Loucy (cell line): ENCODE results near the gene GDF2.

Experiments
- H2AFZ ChIP-seq: fragments of 200-600 bp; sonication (generic); 2 replicates; pipeline ENCODE4 v1.6.0; 2016; ENCODE audit warnings: antibody characterized with exemption, mild to moderate bottlenecking, low read length, moderate library complexity
- H3F3A ChIP-seq: fragments of 200-600 bp; 2 replicates; pipeline ENCODE4 v1.6.0; 2016; ENCODE audit warnings: antibody characterized with exemption, low read depth, mild to moderate bottlenecking
- H3K27me3 ChIP-seq: fragments of 200-600 bp; sonication (generic); 2 replicates; pipeline ENCODE4 v1.6.1; 2014; ENCODE audit warnings: low read length, mild to moderate bottlenecking; ENCODE audit not compliant: insufficient read depth, poor library complexity, severe bottlenecking
- H3K36me3 ChIP-seq: fragments of 200-600 bp; sonication (generic); 2 replicates; pipeline ENCODE4 v1.6.1; 2016; ENCODE audit warnings: low read length; ENCODE audit not compliant: insufficient read depth
- H3K4me1 ChIP-seq: fragments of 200-600 bp; sonication (generic); 2 replicates; pipeline ENCODE4 v1.5.1; 2014; ENCODE audit warnings: low read length, mild to moderate bottlenecking; ENCODE audit not compliant: insufficient read depth, poor library complexity, severe bottlenecking
- H3K4me2 ChIP-seq: fragments of 200-600 bp; sonication (generic); 2 replicates; pipeline ENCODE4 v1.6.0; 2014; ENCODE audit warnings: antibody characterized with exemption, low read length, low read depth, mild to moderate bottlenecking; ENCODE audit not compliant: poor library complexity, severe bottlenecking
- H3K4me3 ChIP-seq: fragments of 200-600 bp; sonication (generic); 2 replicates; pipeline ENCODE4 v1.5.1; 2014; ENCODE audit warnings: low read length, mild to moderate bottlenecking, mixed read lengths; ENCODE audit not compliant: poor library complexity, severe bottlenecking
- H3K79me2 ChIP-seq: fragments of 200-600 bp; sonication (generic); 2 replicates; pipeline ENCODE4 v1.6.1; 2014; ENCODE audit warnings: low read length; ENCODE audit not compliant: insufficient read depth
- H3K9ac ChIP-seq: fragments of 200-600 bp; sonication (generic); 2 replicates; pipeline ENCODE4 v1.6.0; 2014; ENCODE audit warnings: mild to moderate bottlenecking, low read depth, low read length, moderate library complexity; ENCODE audit not compliant: poor library complexity, severe bottlenecking
- H3K9me2 ChIP-seq: fragments of 200-600 bp; sonication (generic); replicated peaks from 2 replicates; pipeline ENCODE4 v1.6.1; 2016; ENCODE audit warnings: low read depth, low read length, mixed read lengths
- H3K9me3 ChIP-seq: fragments of 200-600 bp; sonication (generic); 2 replicates; pipeline ENCODE4 v1.6.1; 2014; ENCODE audit warnings: mild to moderate bottlenecking, antibody characterized with exemption, low read length, low read depth; ENCODE audit not compliant: insufficient read depth
- H4K20me1 ChIP-seq: fragments of 200-600 bp; sonication (generic); 2 replicates; pipeline ENCODE4 v1.6.0; 2014; ENCODE audit warnings: antibody characterized with exemption, low read length, mild to moderate bottlenecking; ENCODE audit not compliant: insufficient read depth, poor library complexity, severe bottlenecking
- EZH2phosphoT487 ChIP-seq: fragments of 200-600 bp; IDR thresholded peaks from 2 replicates; pipeline ENCODE4 v1.6.1; 2018; ENCODE audit warnings: antibody characterized with exemption, mild to moderate bottlenecking, moderate library complexity, borderline replicate concordance
- TF ChIP-seq, protein P1 (sequence below): fragments of 200-600 bp; sonication (generic); conservative IDR thresholded peaks from 2 replicates; pipeline ENCODE4 v1.5.1; 2014; ENCODE audit warnings: mild to moderate bottlenecking, antibody characterized with exemption, low read length

Gene GDF2

GRCh38 chr10:47370878-47371277 is 48.6 kb downstream of the GDF2 start:
- no peaks in the 10 kb centered on the region for H3F3A ChIP-seq
- no peaks in the 10 kb centered on the region for H3K9me2 ChIP-seq
- no peak overlapping the region for H3K9ac ChIP-seq
- H3K4me3 ChIP-seq = no peak overlapping the region
- H3K4me1 ChIP-seq = no peaks in the 10 kb centered on the region
- H4K20me1 ChIP-seq = no peaks in the 10 kb centered on the region
- no peaks in the 10 kb centered on the region for H3K27me3 ChIP-seq
- no peak overlapping the region for H3K4me2 ChIP-seq
- no peak for TF ChIP-seq EZH2phosphoT487
- TF ChIP-seq, protein P1, sequence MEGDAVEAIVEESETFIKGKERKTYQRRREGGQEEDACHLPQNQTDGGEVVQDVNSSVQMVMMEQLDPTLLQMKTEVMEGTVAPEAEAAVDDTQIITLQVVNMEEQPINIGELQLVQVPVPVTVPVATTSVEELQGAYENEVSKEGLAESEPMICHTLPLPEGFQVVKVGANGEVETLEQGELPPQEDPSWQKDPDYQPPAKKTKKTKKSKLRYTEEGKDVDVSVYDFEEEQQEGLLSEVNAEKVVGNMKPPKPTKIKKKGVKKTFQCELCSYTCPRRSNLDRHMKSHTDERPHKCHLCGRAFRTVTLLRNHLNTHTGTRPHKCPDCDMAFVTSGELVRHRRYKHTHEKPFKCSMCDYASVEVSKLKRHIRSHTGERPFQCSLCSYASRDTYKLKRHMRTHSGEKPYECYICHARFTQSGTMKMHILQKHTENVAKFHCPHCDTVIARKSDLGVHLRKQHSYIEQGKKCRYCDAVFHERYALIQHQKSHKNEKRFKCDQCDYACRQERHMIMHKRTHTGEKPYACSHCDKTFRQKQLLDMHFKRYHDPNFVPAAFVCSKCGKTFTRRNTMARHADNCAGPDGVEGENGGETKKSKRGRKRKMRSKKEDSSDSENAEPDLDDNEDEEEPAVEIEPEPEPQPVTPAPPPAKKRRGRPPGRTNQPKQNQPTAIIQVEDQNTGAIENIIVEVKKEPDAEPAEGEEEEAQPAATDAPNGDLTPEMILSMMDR = no peak
- no peak overlapping the region for H2AFZ ChIP-seq
- H3K36me3 ChIP-seq = no peaks in the 10 kb centered on the region
- H3K79me2 ChIP-seq = no peaks in the 10 kb centered on the region
- H3K9me3 ChIP-seq = no peaks in the 10 kb centered on the region

DNA sequence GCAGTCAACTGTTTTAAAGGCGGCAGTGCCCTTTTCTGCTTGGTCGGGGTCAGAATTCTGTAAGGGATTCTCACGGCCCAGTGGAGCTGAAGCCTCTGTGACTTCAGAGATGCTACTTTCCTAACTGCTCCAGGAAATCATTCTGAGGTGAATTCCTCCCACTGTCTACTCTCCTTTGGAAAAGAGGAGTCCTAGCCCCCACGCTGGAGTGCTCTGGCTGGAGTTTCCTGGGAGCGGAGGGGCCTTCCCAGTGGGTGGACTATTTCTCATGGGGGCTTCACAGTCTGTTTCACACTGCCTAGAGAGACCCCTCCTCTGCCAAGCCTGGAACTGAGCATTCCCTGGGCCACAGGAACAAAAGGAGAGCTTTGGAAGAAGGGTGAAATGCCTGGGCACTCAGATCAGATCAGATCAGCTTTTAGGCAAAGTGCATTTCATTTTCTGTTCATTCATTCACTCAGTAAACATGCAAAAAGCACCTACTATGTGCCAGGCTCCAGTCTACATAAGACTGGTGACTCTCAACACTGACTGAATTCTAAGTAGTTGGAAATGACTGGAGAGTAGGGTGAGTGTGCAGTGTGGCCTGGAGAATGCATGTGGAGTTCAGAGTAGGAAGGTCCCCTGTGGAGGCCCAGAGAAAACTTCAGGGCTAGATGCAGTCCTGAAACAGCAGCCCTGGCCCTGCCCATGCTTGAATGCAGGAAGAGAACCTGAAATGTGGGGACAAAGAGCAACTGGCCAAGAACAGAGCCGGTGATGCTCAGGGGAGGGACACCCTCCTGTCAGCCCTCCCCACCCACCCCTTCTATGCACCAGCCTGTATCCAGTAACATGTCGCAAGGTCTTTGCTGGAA is 49.6 kb downstream of the GDF2 start:
- Histone ChIP-seq H2AFZ (no peak overlapping the region), H4K20me1 (no peaks in the 10 kb centered on the region), H3K27me3 (no peaks in the 10 kb centered on the region), H3K4me2 (no peak overlapping the region), H3K9me2 (no peaks in the 10 kb centered on the region), H3K9me3 (no peaks in the 10 kb centered on the region), H3K79me2 (no peaks in the 10 kb centered on the region), H3K4me3 (no peak overlapping the region), H3K4me1 (peaks cover 3% of the 10 kb centered on the region), H3K9ac (no peak overlapping the region), H3K36me3 (no peaks in the 10 kb centered on the region), H3F3A (no peaks in the 10 kb centered on the region)
- TF ChIP-seq EZH2phosphoT487 = no peak
- TF ChIP-seq, protein P1 = no peak

- no peaks in the 10 kb centered on the region for H3F3A ChIP-seq
- TF ChIP-seq, protein P1 = no peak
- no peak for TF ChIP-seq EZH2phosphoT487
- peaks cover 8% of the 10 kb centered on the region for H3K4me1 ChIP-seq
Measured at GRCh38 chr10:47372726-47373125, 50.5 kb downstream of the GDF2 start.

More at GRCh38 chr10:47372726-47373125, 50.5 kb downstream of the GDF2 start:
- no peaks in the 10 kb centered on the region for H3K9me2 ChIP-seq
- no peak overlapping the region for H3K4me3 ChIP-seq
- no peak overlapping the region for H2AFZ ChIP-seq
- no peaks in the 10 kb centered on the region for H3K79me2 ChIP-seq
- H3K9ac ChIP-seq = no peak overlapping the region
- H4K20me1 ChIP-seq = no peaks in the 10 kb centered on the region
- H3K27me3 ChIP-seq = no peaks in the 10 kb centered on the region
- no peak overlapping the region for H3K4me2 ChIP-seq
- H3K9me3 ChIP-seq = no peaks in the 10 kb centered on the region
- H3K36me3 ChIP-seq = no peaks in the 10 kb centered on the region
